ENCODE measurements around the gene LENG8. TPM values are rescaled to one million over a fixed set of nuclear protein-coding genes. Genes with fewer than 3 reads are reported as not detected.

LENG8 gene
- total and polyA plus RNA-seq, 2 of the 8 experiments (the other 6 are each of a cell fraction or from before 2014, with no cell fraction given), result 62.2 to 108 TPM

DNA sequence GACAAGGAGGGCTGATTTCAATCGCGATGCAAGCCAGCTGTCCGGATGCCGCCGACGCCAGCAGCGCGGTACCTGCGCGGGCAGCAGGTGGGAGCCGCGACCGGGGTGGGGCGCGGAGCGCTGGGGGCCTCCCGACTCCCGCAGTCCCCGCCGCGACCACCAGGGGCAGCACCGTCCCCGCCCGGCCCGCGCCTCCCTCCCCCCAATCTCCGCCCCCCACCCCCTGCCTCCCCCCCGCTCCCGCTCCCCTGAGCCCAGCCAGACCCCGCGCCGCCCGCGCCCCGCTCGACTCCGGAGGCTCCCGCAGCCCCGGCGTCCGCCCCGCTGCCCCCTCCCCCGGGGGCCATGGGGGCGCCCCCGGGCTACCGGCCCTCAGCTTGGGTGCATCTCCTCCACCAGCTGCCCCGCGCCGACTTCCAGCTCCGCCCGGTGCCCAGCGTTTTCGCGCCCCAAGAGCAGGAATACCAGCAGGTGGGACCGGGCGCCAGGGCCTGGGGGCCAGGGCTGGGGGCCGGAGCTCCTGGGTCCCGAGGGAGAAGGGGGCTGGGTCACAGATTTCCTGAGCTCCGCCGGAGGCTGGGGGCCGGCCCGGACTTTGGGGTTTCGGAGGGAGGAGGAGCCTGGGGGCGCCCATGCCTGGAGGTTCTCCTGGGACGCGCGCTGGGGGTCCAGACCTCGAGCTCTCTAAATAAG, 33.6 kb upstream of the LENG8 start, which contains the start of gene TTYH1:
Gene TTYH1, plus strand, starts transcription at position 257 of the 693 bp plus-strand sequence. Its CDS starts 89 bp downstream, at position 346.
- CTCF ChIA-PET (ENCODE audit: partially characterized antibody), result interaction anchor here (0.8 to 2.7 kb wide), 16 partner anchors 12 to 150 kb away, joined by 3 to 39 read pairs (median 4); partner anchors contain the start of gene LENG8
- no peak within 1 kb of the TSS for H3K27ac ChIP-seq (ENCODE audit: low read depth, low read length)
- H2AK5ac ChIP-seq (ENCODE audit: low read depth, low read length), result 0 out of 2 replicates have a peak within 1 kb of the TSS, but pooled peaks have one; percentile 59
- peaks cover 0 to 6% of the 10 kb centered on the region in 2 experiments; a peak in 1 of 4 replicates for H3K9me3 ChIP-seq (ENCODE audit: insufficient read depth in 2 of 2, low read depth in 1 of 2, low read length in 1 of 2)
- peaks cover 0 to 7% of the 10 kb centered on the region in 2 experiments for H4K20me1 ChIP-seq (replicated peaks in 1 of 2; ENCODE audit: control insufficient read depth in 1 of 2, insufficient read depth in 2 of 2, low read length in 2 of 2)
- peak within 1 kb of the TSS; percentile 46; the same call in 1 of the 2 replicates for H4K8ac ChIP-seq (ENCODE audit: extremely low read depth, insufficient read depth, low read length)
- peaks cover 0 to 11% (median 0%) of the 10 kb centered on the region in 4 experiments; a peak in 4 of 8 replicates for H3K36me3 ChIP-seq (ENCODE audit: control insufficient read depth in 2 of 4, insufficient read depth in 4 of 4, low read length in 3 of 4)
- H3K56ac ChIP-seq (replicated peaks; ENCODE audit: insufficient read length, low read depth, low read length), result no peak within 1 kb of the TSS
- H3K23me2 ChIP-seq (ENCODE audit: low read depth, low read length), result peaks cover 26% of the 10 kb centered on the region
- no peak within 1 kb of the TSS for H3K23ac ChIP-seq (ENCODE audit: insufficient read length)
- 3% methylated on average over 37 of the region's 68 CpGs; no CpG with 5 or more reads in 1 of the 2 experiments for WGBS, 2 experiments (ENCODE audit: extremely low coverage in 1 of 2, insufficient coverage in 1 of 2, insufficient read length in 1 of 2, insufficient replicate concordance in 2 of 2, low coverage in 1 of 2, low lambda C conversion rate in 2 of 2, missing lambda C conversion rate in 1 of 2)
- no peak within 1 kb of the TSS for H2BK15ac ChIP-seq (ENCODE audit: low read length)
- peaks cover 7 to 8% of the 10 kb centered on the region in 2 experiments; a peak in 2 of 4 replicates for H3K79me2 ChIP-seq (ENCODE audit: control insufficient read depth in 1 of 2, insufficient read depth in 2 of 2, low read length in 2 of 2)
- peaks cover 11 to 36% (median 25%) of the 10 kb centered on the region in 4 experiments for H3K4me1 ChIP-seq (replicated peaks in 1 of 4; ENCODE audit: control insufficient read depth in 3 of 4, insufficient read depth in 4 of 4, low read length in 3 of 4)
- H3K4ac ChIP-seq (replicated peaks; ENCODE audit: insufficient read length, low read depth, low read length), result no peak within 1 kb of the TSS
- H3K79me1 ChIP-seq (ENCODE audit: low read depth, low read length), result peaks cover 14% of the 10 kb centered on the region; the same call in 1 of the 2 replicates
- H3K14ac ChIP-seq (ENCODE audit: insufficient read length), result no peak within 1 kb of the TSS
- POLR2A ChIA-PET (ENCODE audit: partially characterized antibody), result interaction anchor here (0.6 to 2.4 kb wide), 13 partner anchors 10 to 242 kb away, joined by 3 to 13 read pairs (median 4); partner anchors contain the start of genes RPS9 and TMC4
- no peak within 1 kb of the TSS for H2BK5ac ChIP-seq (ENCODE audit: low read depth, low read length)
- H2AFZ ChIP-seq (ENCODE audit: low read length), result no peak within 1 kb of the TSS
- peak within 1 kb of the TSS; percentile 60 for H3K18ac ChIP-seq (ENCODE audit: extremely low read depth, low read length)
- peaks cover 6 to 25% (median 21%) of the 10 kb centered on the region in 4 experiments for H3K27me3 ChIP-seq (replicated peaks in 1 of 4; ENCODE audit: control insufficient read depth in 3 of 4, extremely low read depth in 1 of 4, insufficient read depth in 3 of 4, low read length in 3 of 4)
- H4K5ac ChIP-seq (ENCODE audit: insufficient read length, low read depth, low read length), result no peak within 1 kb of the TSS
- H2BK20ac ChIP-seq (ENCODE audit: low read length), result no peak within 1 kb of the TSS
- H2BK120ac ChIP-seq (replicated peaks; ENCODE audit: low read depth, low read length), result no peak within 1 kb of the TSS
- H3K4me2 ChIP-seq (ENCODE audit: insufficient read depth in 1 of 2, low read depth in 2 of 2, low read length in 2 of 2), result peak within 1 kb of the TSS; percentile 83 to 92
- H4K91ac ChIP-seq (replicated peaks; ENCODE audit: insufficient read length, low read length), result no peak within 1 kb of the TSS
- DNase-seq (ENCODE audit: low read depth in 1 of 2, low spot score in 2 of 2) (peak in 1 of 2 experiments; percentile 91), FAIRE-seq (no peak)
- H3K9ac ChIP-seq (replicated peaks in 1 of 4; ENCODE audit: extremely low read depth in 1 of 4, low read depth in 3 of 4, low read length in 3 of 4), result peak within 1 kb of the TSS in 3 of 4 experiments; percentile 30 to 55 (median 46); a peak in 4 of 7 replicates
- H2BK12ac ChIP-seq (ENCODE audit: low read depth, low read length), result no peak within 1 kb of the TSS; the same call in 1 of the 2 replicates
- peak within 1 kb of the TSS; percentile 52 to 98 (median 76) for H3K4me3 ChIP-seq (ENCODE audit: extremely low read depth in 1 of 4, insufficient read depth in 2 of 4, low read depth in 3 of 4, low read length in 4 of 4)
- TF ChIP-seq POU5F1 (IDR thresholded peaks at IDR 0.05; ENCODE audit: low read depth, low read length), result no peak
- TF ChIP-seq SP1 (IDR thresholded peaks at IDR 0.05; ENCODE audit: low read depth, low read length), result no peak
- TF ChIP-seq MAFK (IDR thresholded peaks at IDR 0.05; ENCODE audit: low read depth, low read length), result no peak
- TF ChIP-seq, protein P1, sequence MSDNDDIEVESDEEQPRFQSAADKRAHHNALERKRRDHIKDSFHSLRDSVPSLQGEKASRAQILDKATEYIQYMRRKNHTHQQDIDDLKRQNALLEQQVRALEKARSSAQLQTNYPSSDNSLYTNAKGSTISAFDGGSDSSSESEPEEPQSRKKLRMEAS (IDR thresholded peaks at IDR 0.05), result peak; percentile 77
- no peak for TF ChIP-seq RFX5 (IDR thresholded peaks at IDR 0.05; ENCODE audit: borderline replicate concordance, low read depth, low read length)
- TF ChIP-seq NRF1 (IDR thresholded peaks at IDR 0.05; ENCODE audit: low read depth, low read length), result no peak
- 0 out of 2 replicates have a peak, but pooled peaks have one; percentile 33 for TF ChIP-seq TCF12 (IDR thresholded peaks at IDR 0.05; ENCODE audit: low read depth, low read length)
- TF ChIP-seq CHD2 (IDR thresholded peaks at IDR 0.05; ENCODE audit: low read length), result no peak
- TF ChIP-seq PHF8 (conservative IDR thresholded peaks at IDR 0.05; ENCODE audit: low read depth, low read length), result no peak; the same call in 1 of the 2 replicates
- TF ChIP-seq SAP30 (IDR thresholded peaks at IDR 0.05; ENCODE audit: insufficient read depth, insufficient replicate concordance, low read length), result no peak
- no peak for TF ChIP-seq POLR2AphosphoS5 (IDR thresholded peaks at IDR 0.05; ENCODE audit: low read depth, low read length)
- TF ChIP-seq KDM4A (IDR thresholded peaks at IDR 0.05; ENCODE audit: low read depth, low read length, severe bottlenecking), result peak; percentile 62

Data from H1 (cell line).